ACC112 (cell line): ENCODE measurements around the gene SPINK5.
A peak's percentile ranks its signal among the peaks of the same experiment; 100 is the strongest.
"Not testable (repeated sequence)": the region's sequence is repeated elsewhere in the genome, so short reads cannot be mapped to it uniquely, and the experiment has no call there.

Experiments
- H2AFZ ChIP-seq: fragments of 200-600 bp; sonication (generic); one replicate; pipeline ENCODE4 v1.6.0; 2017; ENCODE audit warnings: antibody characterized with exemption, low read length; ENCODE audit not compliant: unreplicated experiment
- H3K27ac ChIP-seq: fragments of 200-600 bp; sonication (generic); 2 replicates; pipeline ENCODE4 v1.5.1; 2014; ENCODE audit warnings: low read depth, mild to moderate bottlenecking, antibody characterized with exemption, low read length, moderate library complexity
- H3K27me3 ChIP-seq: fragments of 200-600 bp; sonication (generic); 2 replicates; pipeline ENCODE4 v1.6.1; 2014; ENCODE audit warnings: mild to moderate bottlenecking, antibody characterized with exemption, low read length, moderate library complexity, mixed read lengths; ENCODE audit not compliant: insufficient read depth
- H3K36me3 ChIP-seq: fragments of 200-600 bp; sonication (generic); 2 replicates; pipeline ENCODE4 v1.6.1; 2016; ENCODE audit warnings: mild to moderate bottlenecking, antibody characterized with exemption, low read length, moderate library complexity, mixed read lengths; ENCODE audit not compliant: insufficient read depth
- H3K4me1 ChIP-seq: fragments of 200-600 bp; sonication (generic); one replicate; pipeline ENCODE4 v1.6.1; 2016; ENCODE audit warnings: low read length, mixed read lengths; ENCODE audit not compliant: insufficient read depth, unreplicated experiment, control insufficient read depth
- H3K4me3 ChIP-seq: fragments of 200-600 bp; sonication (generic); 2 replicates; pipeline ENCODE4 v1.5.1; 2014; ENCODE audit warnings: mild to moderate bottlenecking, low read depth, low read length
- H3K79me2 ChIP-seq: fragments of 200-600 bp; sonication (generic); one replicate; pipeline ENCODE4 v1.6.0; 2016; ENCODE audit warnings: low read length; ENCODE audit not compliant: control insufficient read depth, unreplicated experiment, insufficient read depth

The SPINK5 gene

GRCh38 chr5:148063861-148064260 is at the start of gene SPINK5:
TSS of gene SPINK5 (plus strand) at chr5:148063980. CDS start at chr5:148064045, 65 bp downstream.
- Histone ChIP-seq H3K4me3 (no peak within 1 kb of the TSS), H3K27ac (no peak within 1 kb of the TSS), H3K36me3 (no peaks in the 10 kb centered on the region), H3K27me3 (no peaks in the 10 kb centered on the region), H2AFZ (no peak within 1 kb of the TSS), H3K79me2 (no peaks in the 10 kb centered on the region), H3K4me1 (no peaks in the 10 kb centered on the region)

- peaks cover 32% of the 10 kb centered on the region for H3K4me1 ChIP-seq
- H3K36me3 ChIP-seq = no peaks in the 10 kb centered on the region
- no peak overlapping the region for H3K27ac ChIP-seq
- 0 out of 2 replicates have a peak overlapping the region, but pooled peaks have one; percentile 17 for H3K4me3 ChIP-seq
- H2AFZ ChIP-seq = no peak overlapping the region
- H3K79me2 ChIP-seq = no peaks in the 10 kb centered on the region
- no peaks in the 10 kb centered on the region for H3K27me3 ChIP-seq
These were observed 49.5 kb upstream of the SPINK5 start for GRCh38 chr5:148014276-148014675.

GRCh38 chr5:148020257-148020988 is 43.4 kb upstream of the SPINK5 start:
- Histone ChIP-seq H3K27ac (no peak overlapping the region), H3K4me3 (no peak overlapping the region), H3K36me3 (no peaks in the 10 kb centered on the region), H3K79me2 (no peaks in the 10 kb centered on the region), H3K4me1 (no peaks in the 10 kb centered on the region), H3K27me3 (peaks cover 7% of the 10 kb centered on the region; the same call in 1 of the 2 replicates), H2AFZ (no peak overlapping the region)

GRCh38 chr5:148027505-148027904 is 36.3 kb upstream of the SPINK5 start:
- no peaks in the 10 kb centered on the region for H3K4me1 ChIP-seq
- no peaks in the 10 kb centered on the region for H3K79me2 ChIP-seq
- H3K36me3 ChIP-seq = no peaks in the 10 kb centered on the region
- H3K4me3 ChIP-seq = no peak overlapping the region
- H2AFZ ChIP-seq = no peak overlapping the region
- no peak overlapping the region for H3K27ac ChIP-seq
- 0 out of 2 replicates have a peak, but pooled peaks cover 6% of the 10 kb centered on the region for H3K27me3 ChIP-seq

- Histone ChIP-seq H2AFZ (no peak overlapping the region), H3K4me1 (no peaks in the 10 kb centered on the region), H3K27me3 (0 out of 2 replicates have a peak, but pooled peaks cover 6% of the 10 kb centered on the region), H3K36me3 (no peaks in the 10 kb centered on the region), H3K4me3 (no peak overlapping the region), H3K79me2 (no peaks in the 10 kb centered on the region), H3K27ac (no peak overlapping the region)
These were observed 34.6 kb upstream of the SPINK5 start for GRCh38 chr5:148029131-148029530.

GRCh38 chr5:148033134-148033533 is 30.6 kb upstream of the SPINK5 start:
- Histone ChIP-seq H3K4me3 (no peak overlapping the region), H3K36me3 (no peaks in the 10 kb centered on the region), H2AFZ (no peak overlapping the region), H3K27me3 (no peaks in the 10 kb centered on the region), H3K27ac (no peak overlapping the region), H3K4me1 (no peaks in the 10 kb centered on the region), H3K79me2 (no peaks in the 10 kb centered on the region)

GRCh38 chr5:148035676-148036075 is 28.1 kb upstream of the SPINK5 start:
- Histone ChIP-seq H3K27ac (no peak overlapping the region), H3K36me3 (no peaks in the 10 kb centered on the region), H3K79me2 (no peaks in the 10 kb centered on the region), H2AFZ (no peak overlapping the region), H3K4me3 (no peak overlapping the region), H3K4me1 (no peaks in the 10 kb centered on the region), H3K27me3 (no peaks in the 10 kb centered on the region)

GRCh38 chr5:148042881-148043280 is 20.9 kb upstream of the SPINK5 start:
- Histone ChIP-seq H3K4me3 (no peak overlapping the region), H3K27ac (no peak overlapping the region), H2AFZ (no peak overlapping the region), H3K27me3 (peaks cover 25% of the 10 kb centered on the region), H3K79me2 (no peaks in the 10 kb centered on the region), H3K4me1 (no peaks in the 10 kb centered on the region), H3K36me3 (no peaks in the 10 kb centered on the region)

- H3K27me3 ChIP-seq = peaks cover 25% of the 10 kb centered on the region
- no peaks in the 10 kb centered on the region for H3K36me3 ChIP-seq
- H3K4me1 ChIP-seq = no peaks in the 10 kb centered on the region
- H3K79me2 ChIP-seq = no peaks in the 10 kb centered on the region
- H2AFZ ChIP-seq = no peak overlapping the region
- no peak overlapping the region for H3K4me3 ChIP-seq
- no peak overlapping the region for H3K27ac ChIP-seq
These were observed 20.1 kb upstream of the SPINK5 start for GRCh38 chr5:148043705-148044104.

GRCh38 chr5:148055160-148055559 is 8.6 kb upstream of the SPINK5 start:
- not testable (repeated sequence) for H2AFZ ChIP-seq, H3K4me1 ChIP-seq, H3K4me3 ChIP-seq, H3K36me3 ChIP-seq, H3K27ac ChIP-seq, H3K79me2 ChIP-seq, H3K27me3 ChIP-seq

- Histone ChIP-seq H3K36me3 (no peaks in the 10 kb centered on the region), H3K4me1 (no peaks in the 10 kb centered on the region)
These were observed 3.5 kb upstream of the SPINK5 start for GRCh38 chr5:148060309-148060708.

More at GRCh38 chr5:148060309-148060708, 3.5 kb upstream of the SPINK5 start:
- no peak overlapping the region for H3K27ac ChIP-seq
- H3K79me2 ChIP-seq = no peaks in the 10 kb centered on the region
- no peak overlapping the region for H2AFZ ChIP-seq
- H3K27me3 ChIP-seq = no peaks in the 10 kb centered on the region
- no peak overlapping the region for H3K4me3 ChIP-seq
